Cerebellar cortex (tissue), 1 donor: ENCODE data around the gene DNPH1.

Source experiments
- DNase-seq: peaks from one replicate; pipeline ENCODE4 v3.0.0-alpha.2; 2015; ENCODE audit warnings: low spot score

DNPH1 gene

GRCh38 chr6:43243664-43244321 lies 14.5 kb upstream of the DNPH1 start:
- DNase-seq: no peak

DNA sequence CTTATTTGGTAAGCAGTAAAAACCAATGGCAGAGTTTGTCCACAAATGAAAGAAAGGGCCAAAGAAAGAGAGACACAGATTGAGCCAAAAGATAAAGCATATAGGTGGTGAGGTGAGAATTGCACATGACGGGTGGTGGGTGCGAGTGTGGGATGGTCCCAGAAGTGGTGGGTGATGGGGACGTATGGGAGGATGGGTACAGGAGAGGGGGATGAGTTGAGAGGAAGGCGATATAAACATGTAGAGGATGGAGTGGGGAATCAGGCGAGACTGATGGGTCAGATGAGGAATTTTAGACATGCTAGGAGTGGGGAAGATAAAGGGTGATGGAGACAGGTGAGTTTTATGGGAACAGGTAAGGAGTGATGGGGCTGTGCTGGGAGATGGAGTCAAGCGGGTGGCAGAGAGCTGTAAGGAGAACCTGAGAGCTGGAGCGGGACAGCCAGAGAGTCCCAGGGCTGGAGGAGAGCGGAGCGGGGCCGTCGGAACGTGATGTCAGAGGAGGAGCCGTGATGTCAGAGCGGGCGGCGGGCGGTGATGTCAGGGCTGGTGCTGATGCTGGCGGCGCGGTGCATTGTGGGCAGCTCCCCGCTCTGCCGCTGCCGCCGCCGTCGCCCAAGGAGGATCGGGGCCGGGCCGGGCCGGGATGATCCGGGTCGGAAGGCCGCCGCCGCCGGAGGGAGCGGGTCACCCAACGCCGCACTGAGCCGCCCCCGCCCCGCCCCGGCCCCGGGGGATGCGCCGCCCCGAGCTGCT lies 13.8 kb upstream of the DNPH1 start, which contains the start of gene TTBK1:
TSS of gene TTBK1 (plus strand) at position 574 of the 756 bp plus-strand sequence. CDS start 3,180 bp downstream, outside the sequence.
- DNase-seq: peak; percentile 63

DNA sequence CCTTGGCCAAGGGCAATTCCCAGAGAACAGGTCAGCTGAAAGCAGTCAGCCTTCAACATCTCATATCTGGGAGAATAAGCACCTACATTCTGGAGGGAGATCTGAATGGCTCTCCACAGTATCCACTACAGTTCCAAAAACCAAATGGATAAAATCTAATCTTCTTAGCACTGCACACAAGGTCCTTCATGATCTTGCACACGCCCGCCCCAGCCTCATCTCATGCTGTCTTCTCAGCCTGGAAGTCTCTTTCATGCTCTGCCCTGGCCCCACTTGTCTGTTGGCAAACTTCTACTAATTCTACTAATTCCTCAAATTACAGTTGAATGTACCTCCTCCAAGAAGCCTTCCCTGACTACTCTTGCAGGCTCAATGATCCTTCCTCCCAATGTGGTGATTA lies 12.2 kb upstream of the DNPH1 start:
- no peak for DNase-seq

- DNase-seq: no peak
These were observed 11.7 kb upstream of the DNPH1 start for GRCh38 chr6:43240950-43241349.

DNA sequence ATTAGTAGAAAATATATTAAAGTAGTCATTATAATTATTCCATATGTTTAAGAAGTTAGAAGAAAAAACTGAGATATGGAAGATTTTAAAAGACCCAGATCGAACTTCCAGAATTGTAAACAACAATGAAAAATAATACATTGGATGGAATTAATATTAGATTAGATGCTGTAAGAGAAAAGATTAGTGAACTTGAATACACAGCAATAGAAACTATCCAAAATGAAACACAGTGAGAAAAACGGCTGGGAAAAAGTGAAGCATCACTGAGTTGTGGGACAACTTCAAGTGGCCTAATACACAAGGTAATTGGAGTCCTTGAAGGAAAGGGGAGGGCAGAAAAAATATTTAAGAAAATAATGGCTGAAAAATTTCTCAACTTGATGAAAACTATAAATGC lies 9.8 kb upstream of the DNPH1 start:
- DNase-seq: no peak

GRCh38 chr6:43235841-43236240 lies 6.6 kb upstream of the DNPH1 start:
- DNase-seq: no peak

- DNase-seq: no peak
These were observed 2.6 kb upstream of the DNPH1 start for GRCh38 chr6:43231735-43232450.

DNA sequence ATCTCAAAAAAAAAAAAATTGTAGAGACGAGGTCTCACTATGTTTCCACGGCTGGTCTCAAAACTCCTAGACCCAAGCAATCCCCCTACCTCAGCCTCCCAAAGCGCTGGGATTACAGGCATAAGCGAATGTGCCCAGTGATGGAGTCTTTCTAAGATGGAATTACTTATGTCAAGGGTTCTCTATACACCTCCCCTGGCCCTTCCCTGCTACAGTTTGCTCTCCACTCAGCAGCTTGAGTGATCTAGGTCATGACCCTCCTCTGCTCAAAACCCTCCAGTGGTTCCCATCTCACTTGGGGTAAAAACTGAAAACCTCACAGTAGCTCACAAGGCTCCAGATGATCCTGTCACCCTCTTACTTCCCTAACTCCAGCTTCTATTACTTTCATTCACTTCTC lies 1.8 kb upstream of the DNPH1 start:
- no peak for DNase-seq

DNA sequence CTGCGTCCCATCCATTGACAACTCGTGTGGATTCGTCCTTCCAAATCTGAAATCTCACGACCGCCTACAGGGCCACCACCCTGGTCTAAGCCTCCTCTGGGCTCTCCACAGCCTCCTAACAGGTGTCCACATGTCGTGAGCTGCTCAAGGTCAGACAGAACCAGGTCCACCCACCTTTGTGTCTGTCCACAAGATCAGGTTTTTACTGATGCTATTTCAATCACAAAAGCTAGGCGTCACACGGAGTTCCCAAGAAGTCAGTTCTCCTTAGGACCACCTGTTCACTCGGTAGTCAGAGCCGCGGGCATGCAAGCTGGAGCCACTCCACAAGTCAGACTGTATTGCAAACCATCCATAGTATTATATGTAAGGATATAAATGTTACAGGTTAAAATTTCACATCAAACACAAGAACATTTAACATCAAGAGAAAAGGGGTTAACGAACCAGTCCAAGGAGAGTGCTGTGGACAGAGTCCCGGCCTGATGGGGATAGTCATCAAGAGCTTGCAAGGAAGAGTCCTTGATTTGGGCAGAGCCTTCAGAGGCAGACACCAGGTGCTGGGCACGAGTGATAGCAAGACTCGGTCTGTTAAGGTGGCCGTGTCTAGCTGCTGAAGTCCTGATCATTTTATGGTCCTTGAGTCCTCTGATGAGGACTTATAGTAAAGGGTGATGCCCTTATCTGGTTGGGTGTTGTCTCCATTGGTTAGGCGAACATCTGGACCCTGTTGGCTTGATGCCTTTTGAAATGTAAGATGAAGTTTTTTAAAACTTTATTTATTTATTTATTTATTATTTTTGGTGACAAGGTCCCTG lies 731 bp upstream of the DNPH1 start:
- DNase-seq: no peak

- no peak for DNase-seq
These were observed 3.0 kb downstream of the DNPH1 start for GRCh38 chr6:43226192-43226851.

- DNase-seq: no peak
These were observed 6.1 kb downstream of the DNPH1 start for GRCh38 chr6:43223175-43223574.

- DNase-seq: no peak
These were observed 6.7 kb downstream of the DNPH1 start for GRCh38 chr6:43222418-43223059.

DNA sequence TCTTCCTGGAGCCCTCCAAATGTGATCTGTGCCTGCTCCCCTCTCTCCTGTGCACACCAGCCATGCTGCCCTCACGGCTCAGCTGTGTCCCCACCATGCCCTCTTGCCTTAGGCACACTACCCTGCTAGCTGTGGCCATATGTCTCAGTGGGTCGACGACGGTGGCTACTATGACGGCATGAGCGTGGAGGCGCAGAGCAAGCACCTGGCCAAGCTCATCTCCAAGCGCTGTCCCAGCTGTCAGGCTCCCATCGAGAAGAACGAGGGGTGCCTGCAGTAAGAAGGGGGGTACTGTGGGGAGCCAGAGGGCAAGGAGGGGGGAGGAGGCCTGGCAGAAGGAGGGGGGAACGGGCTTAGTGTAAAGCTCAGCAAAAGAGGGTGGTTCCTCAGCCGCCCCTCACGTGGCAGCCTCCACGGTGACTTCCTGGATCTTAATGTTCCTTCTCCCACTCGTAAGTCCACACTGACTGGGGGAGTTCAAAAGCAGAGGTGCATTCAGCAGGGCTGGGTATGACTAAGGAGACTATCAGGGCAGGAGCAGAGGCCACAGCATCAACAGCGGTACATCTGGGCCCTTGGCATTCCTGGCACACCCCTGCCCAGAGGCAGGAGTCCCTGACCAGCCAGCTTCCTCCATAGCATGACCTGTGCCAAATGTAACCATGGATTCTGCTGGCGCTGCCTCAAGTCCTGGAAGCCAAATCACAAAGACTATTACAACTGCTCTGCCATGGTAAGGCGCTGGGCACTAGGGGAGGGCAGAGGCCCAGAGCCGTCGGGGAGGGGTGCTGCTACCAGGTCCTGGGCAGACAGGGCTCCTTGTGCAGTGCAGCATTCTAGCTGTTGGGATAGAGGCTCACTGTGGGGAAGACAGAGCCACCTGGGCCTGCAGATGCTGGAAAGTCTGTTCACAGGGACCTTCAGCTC lies 8.0 kb downstream of the DNPH1 start:
- no peak for DNase-seq

- DNase-seq: no peak
These were observed 8.8 kb downstream of the DNPH1 start for GRCh38 chr6:43220439-43220951.

GRCh38 chr6:43219814-43220213 lies 9.5 kb downstream of the DNPH1 start:
- DNase-seq: no peak

GRCh38 chr6:43219119-43219518 lies 10.2 kb downstream of the DNPH1 start:
- DNase-seq: no peak

DNA sequence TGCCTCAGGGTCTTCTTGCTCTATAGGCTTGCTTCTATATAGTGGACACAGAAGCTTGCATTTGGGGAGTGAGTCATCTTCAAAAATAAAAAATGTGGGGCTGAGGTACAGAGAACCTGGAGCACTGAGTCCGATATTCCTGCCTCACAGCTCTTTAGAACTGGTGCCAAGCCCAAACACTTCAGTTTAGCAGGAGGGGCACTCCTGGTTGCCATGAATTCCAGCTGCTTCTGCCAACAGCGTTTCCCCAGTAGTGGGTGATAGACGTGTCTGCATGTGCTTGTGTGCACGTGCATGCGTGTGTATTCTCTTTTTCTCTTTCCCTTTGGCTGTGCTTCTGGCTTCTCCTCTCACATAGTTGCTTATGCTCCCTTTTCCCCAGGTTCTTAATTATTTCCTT lies 11.9 kb downstream of the DNPH1 start:
- DNase-seq: no peak

GRCh38 chr6:43216200-43216599 lies 13.1 kb downstream of the DNPH1 start:
- DNase-seq: no peak

GRCh38 chr6:43215066-43215465 lies 14.2 kb downstream of the DNPH1 start:
- DNase-seq: no peak

DNA sequence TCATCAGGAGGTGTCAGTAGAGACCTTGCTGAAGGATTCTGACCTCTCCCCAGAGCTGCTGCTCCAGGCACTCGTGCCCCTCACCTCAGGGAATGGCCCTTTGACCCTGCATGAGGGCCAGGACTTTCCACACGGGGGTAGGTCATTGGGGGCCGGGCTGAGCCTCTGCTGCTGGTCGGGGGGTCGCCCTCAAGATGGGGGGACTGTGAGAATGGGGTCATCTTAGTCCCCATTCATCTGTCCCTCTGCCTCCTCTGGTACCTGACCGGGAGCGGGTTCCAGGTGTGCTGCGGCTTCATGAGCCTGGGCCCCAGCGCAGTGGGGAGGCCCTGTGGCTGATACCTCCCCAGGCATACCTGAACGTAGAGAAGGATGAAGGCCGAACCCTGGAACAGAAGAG lies 15.8 kb downstream of the DNPH1 start:
- DNase-seq: no peak
